Fibroblast of the aortic adventitia (primary cell): ENCODE data around the gene SMC1B. TPM values are rescaled to one million over a fixed set of nuclear protein-coding genes. Genes with fewer than 3 reads are reported as not detected.

Experiments
- DNase-seq: peaks from one replicate; pipeline ENCODE4 v3.0.0-alpha.2; 2010; ENCODE audit warnings: low read depth
- H3K4me3 ChIP-seq: 2 replicates; pipeline ENCODE4 v1.5.1; 2011; ENCODE audit warnings: low read depth, mild to moderate bottlenecking, control low read depth, low read length, moderate library complexity
- total RNA-seq: library from RNA; depleted of rRNA; stranded (reverse); fragments of >200 nt; gene quantifications from 2 replicates; pipeline ENCODE4 v1.2.3, GENCODE V29; 2012; ENCODE audit warnings: low replicate concordance
- TF ChIP-seq, protein P1 (sequence below): IDR thresholded peaks from 2 replicates; pipeline ENCODE4 v1.5.1; 2011; ENCODE audit warnings: mild to moderate bottlenecking, low read length, control low read depth, inconsistent platforms; ENCODE audit not compliant: insufficient read depth

SMC1B gene
- total RNA-seq, 1 donor = 0.09 TPM

DNA sequence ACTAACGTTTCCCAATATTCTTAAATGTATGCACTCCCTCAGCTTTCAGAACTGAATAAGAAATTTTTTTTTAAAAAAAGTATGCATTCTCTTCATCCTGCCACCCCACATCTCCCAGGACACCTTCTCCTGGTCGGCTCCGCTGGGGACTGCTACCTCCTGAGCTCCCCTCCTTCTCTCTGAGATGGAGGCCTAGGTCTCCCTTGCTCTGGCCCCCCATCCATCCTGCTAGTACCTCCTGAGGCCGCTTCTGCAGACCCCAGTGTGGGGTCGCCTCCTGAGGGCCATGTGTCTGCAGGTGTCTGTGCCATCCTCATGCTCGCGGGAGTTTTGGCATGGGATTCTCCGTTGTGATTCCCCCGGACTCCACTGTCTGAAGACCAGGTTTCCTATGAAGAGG, 75.9 kb downstream of the SMC1B start:
- DNase-seq = no peak
- TF ChIP-seq, protein P1, sequence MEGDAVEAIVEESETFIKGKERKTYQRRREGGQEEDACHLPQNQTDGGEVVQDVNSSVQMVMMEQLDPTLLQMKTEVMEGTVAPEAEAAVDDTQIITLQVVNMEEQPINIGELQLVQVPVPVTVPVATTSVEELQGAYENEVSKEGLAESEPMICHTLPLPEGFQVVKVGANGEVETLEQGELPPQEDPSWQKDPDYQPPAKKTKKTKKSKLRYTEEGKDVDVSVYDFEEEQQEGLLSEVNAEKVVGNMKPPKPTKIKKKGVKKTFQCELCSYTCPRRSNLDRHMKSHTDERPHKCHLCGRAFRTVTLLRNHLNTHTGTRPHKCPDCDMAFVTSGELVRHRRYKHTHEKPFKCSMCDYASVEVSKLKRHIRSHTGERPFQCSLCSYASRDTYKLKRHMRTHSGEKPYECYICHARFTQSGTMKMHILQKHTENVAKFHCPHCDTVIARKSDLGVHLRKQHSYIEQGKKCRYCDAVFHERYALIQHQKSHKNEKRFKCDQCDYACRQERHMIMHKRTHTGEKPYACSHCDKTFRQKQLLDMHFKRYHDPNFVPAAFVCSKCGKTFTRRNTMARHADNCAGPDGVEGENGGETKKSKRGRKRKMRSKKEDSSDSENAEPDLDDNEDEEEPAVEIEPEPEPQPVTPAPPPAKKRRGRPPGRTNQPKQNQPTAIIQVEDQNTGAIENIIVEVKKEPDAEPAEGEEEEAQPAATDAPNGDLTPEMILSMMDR = no peak
- H3K4me3 ChIP-seq = no peak overlapping the region

- TF ChIP-seq, protein P1 = no peak
- no peak overlapping the region for H3K4me3 ChIP-seq
- peak; percentile 43 for DNase-seq
These were observed 76.4 kb downstream of the SMC1B start for GRCh38 chr22:45336971-45337431.

GRCh38 chr22:45335854-45336522, 77.4 kb downstream of the SMC1B start:
- DNase-seq = no peak
- H3K4me3 ChIP-seq = no peak overlapping the region
- TF ChIP-seq, protein P1 = no peak

DNA sequence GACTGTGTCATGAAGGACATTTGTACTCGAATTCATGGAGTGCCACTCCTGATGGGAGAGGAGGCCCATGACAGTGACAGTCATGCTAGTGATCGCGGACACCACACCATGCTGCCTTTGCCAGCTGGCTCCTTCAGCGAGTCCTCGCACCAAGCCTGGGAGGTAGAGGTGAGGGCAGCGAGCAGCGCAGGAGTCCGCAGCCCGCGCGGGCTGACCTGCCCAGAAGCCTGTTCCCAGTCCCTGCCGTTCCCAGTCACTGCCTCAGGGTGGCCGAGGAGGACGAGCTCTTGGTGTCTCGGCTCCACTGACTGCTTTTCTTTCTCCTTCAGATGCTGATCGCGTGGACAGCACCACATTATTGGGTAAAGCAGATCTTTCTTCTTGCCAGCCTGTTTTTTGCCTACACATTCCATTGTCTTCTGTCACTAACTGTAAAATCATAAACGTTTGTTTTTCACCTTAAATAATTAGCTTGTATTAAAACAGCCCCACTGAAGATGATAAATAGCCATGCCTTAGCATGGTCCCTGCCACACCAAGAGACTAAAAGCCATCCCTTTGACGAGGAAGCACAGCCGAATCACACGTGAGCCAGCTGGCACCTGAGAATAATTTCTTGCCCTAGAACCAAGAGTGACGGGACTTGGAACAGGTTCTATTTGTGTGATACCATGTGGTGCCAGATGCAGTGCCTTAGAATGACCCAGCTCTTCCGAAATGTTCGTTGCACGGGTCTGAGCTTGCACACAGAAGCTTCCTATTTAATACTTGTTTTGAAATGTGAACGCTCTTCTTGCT, 78.2 kb downstream of the SMC1B start:
- DNase-seq = no peak
- no peak overlapping the region for H3K4me3 ChIP-seq
- TF ChIP-seq, protein P1 = no peak

GRCh38 chr22:45334528-45334927, 78.9 kb downstream of the SMC1B start:
- no peak overlapping the region for H3K4me3 ChIP-seq
- no peak for DNase-seq

GRCh38 chr22:45334068-45334467, 79.3 kb downstream of the SMC1B start:
- no peak overlapping the region for H3K4me3 ChIP-seq
- peak; percentile 39 for DNase-seq
- TF ChIP-seq, protein P1 = no peak

More at GRCh38 chr22:45334528-45334927, 78.9 kb downstream of the SMC1B start:
- TF ChIP-seq, protein P1 = no peak
